BE2C (cell line): ENCODE data around the gene ZDHHC22.

Source experiments
- DNase-seq: peaks from one replicate; pipeline ENCODE4 v3.0.0-alpha.2; 2020
- H3K27me3 ChIP-seq: fragments of 250-450 bp; sonication (Bioruptor Pico); 2 replicates; pipeline ENCODE4 v1.5.1; 2020; ENCODE audit warnings: mild to moderate bottlenecking
- H3K36me3 ChIP-seq: fragments of 250-450 bp; sonication (Bioruptor Pico); 2 replicates; pipeline ENCODE4 v1.5.1; 2020; ENCODE audit warnings: mild to moderate bottlenecking
- H3K4me1 ChIP-seq: fragments of 250-450 bp; sonication (Bioruptor Pico); 2 replicates; pipeline ENCODE4 v1.5.1; 2020
- H3K4me3 ChIP-seq: 2 replicates; pipeline ENCODE4 v1.5.1; 2011; ENCODE audit warnings: low read depth, low read length
- H3K9me3 ChIP-seq: fragments of 250-450 bp; sonication (Bioruptor Pico); 2 replicates; pipeline ENCODE4 v1.5.1; 2020
- TF ChIP-seq, protein P1 (sequence below): IDR thresholded peaks from 2 replicates; pipeline ENCODE4 v1.5.1; 2012; ENCODE audit warnings: mild to moderate bottlenecking, low read depth, low read length

ZDHHC22 gene

DNA sequence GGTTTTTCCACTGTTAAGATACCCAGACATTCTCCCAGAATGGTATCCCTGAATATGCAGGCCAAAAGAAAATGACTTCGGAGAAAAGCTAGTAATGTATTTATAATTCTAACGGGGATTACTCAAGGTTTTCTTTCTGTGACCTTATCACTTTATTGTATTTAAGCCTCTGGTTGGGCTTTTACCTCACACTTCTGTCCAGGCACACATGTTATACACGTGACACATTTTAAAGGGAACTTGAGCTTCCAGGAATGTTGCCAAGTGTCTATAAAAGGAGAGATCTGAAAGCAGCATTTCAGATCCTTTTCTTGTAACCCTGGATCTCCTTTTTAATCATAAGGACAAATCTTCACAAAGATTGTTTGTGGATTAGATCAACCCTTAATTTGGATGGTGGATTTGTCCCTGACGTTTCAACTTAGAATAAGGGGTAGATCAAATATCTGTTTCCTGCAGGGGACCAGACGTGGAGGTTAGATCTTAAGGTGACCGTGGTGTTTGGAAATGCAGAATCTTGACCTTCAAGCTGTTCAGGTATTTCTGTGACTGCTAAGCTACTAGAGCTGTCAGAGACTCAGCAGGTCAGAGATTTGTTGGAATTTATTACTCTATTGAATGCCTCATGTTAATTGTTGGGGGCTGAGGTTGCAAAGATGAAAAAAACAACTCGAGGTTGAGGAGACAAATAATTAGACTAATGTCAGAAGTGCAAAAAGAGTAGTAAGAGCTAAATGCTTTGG lies 42.0 kb downstream of the ZDHHC22 start:
- H3K4me1 ChIP-seq, result peaks cover 3% of the 10 kb centered on the region; the same call in 1 of the 2 replicates
- peak overlapping the region; percentile 95 for H3K4me3 ChIP-seq

DNA sequence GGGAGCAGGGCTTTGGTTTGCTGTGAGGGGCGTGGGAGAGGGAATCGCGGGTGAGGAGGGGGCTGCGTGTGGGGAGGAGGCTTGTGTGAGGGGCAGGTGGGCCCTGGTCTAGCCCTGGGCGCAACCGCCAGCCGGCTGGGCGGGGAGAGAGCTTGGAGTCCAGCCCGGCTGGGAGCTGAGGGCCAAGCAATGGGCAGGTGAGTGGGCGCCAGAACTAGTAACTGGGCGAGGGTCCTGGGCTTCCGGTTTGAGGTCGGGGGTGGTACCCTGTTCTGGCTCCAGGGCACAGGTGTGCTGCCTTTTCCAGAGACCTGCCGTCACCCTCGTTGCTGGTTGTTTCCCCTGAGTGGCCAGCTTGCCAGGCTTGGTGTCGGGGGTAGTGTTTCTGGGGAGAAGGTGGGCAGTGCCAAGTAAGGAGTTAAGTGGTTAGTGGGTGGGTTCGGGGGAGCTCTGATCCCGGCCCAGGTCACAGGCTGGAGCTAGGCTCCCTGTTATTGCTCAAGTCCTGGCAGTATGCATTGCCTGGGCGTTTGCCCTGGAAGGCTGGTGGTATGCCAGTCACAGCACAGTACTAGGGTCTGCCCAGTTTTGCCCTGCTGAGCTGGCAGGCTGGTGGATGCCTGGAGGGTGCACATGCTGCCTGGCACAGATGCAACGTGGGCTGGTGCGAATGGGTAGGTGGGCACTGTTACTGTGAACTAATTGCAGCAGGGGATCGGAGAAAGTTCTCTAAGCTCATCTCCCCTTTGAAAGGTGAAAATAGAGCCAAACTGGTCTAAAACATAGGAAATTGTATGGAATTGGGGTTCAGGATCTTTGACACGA lies 42.9 kb downstream of the ZDHHC22 start:
- Histone ChIP-seq H3K9me3 (no peaks in the 10 kb centered on the region), H3K27me3 (no peaks in the 10 kb centered on the region), H3K4me3 (peak overlapping the region; percentile 95), H3K4me1 (peaks cover 3% of the 10 kb centered on the region; the same call in 1 of the 2 replicates), H3K36me3 (no peaks in the 10 kb centered on the region)
- TF ChIP-seq, protein P1, sequence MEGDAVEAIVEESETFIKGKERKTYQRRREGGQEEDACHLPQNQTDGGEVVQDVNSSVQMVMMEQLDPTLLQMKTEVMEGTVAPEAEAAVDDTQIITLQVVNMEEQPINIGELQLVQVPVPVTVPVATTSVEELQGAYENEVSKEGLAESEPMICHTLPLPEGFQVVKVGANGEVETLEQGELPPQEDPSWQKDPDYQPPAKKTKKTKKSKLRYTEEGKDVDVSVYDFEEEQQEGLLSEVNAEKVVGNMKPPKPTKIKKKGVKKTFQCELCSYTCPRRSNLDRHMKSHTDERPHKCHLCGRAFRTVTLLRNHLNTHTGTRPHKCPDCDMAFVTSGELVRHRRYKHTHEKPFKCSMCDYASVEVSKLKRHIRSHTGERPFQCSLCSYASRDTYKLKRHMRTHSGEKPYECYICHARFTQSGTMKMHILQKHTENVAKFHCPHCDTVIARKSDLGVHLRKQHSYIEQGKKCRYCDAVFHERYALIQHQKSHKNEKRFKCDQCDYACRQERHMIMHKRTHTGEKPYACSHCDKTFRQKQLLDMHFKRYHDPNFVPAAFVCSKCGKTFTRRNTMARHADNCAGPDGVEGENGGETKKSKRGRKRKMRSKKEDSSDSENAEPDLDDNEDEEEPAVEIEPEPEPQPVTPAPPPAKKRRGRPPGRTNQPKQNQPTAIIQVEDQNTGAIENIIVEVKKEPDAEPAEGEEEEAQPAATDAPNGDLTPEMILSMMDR, result no peak
- DNase-seq, result peak; percentile 22

More for the DNA sequence above, 42.0 kb downstream of the ZDHHC22 start:
- H3K9me3 ChIP-seq, result no peaks in the 10 kb centered on the region
- H3K27me3 ChIP-seq, result no peaks in the 10 kb centered on the region
- no peaks in the 10 kb centered on the region; the same call in 1 of the 2 replicates for H3K36me3 ChIP-seq
- TF ChIP-seq, protein P1, result no peak
- no peak for DNase-seq

DNA sequence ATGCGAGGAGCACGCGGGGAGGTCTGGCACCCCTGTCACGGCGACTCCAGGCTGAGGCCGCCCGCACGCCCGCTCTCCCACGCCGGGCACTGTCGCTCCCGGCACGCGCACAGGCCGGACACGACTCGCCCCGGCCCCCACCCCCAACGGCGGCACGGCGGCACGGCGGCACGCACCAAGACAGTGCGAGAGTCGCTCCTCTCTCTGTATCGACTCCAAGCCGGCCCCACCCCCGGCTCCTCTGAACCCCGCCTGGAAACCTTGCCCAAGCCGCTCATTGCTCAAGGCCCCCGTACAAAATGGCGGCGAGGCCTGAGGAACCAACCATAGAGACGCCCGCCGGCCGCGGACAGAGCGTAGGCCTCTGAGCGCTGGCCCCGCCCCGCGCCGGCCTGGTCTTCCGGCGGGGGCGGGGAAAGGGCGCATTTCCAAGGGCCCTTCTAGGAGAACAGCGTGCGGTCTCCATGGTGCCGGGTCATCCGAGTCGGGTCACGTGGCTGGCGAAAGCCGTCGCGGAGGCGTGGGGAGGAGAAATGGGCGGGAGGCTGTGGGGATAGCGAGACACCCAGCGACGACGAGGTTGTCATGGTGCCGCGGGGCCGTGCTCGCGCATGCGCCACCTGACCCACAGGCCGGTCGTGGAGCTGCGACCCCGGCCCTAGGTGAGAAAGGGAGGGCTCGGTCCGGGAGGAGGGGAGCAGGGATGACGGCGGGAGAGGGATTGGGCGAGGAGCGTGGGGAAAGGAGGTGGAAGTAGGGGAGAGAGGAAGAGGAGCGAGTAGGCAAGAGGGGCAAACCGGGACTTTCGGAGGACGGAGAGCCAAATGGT lies 43.7 kb downstream of the ZDHHC22 start, which contains the start of gene CIPC:
CIPC (plus strand) TSS at position 559 of the 829 bp plus-strand sequence. CDS start 7,451 bp downstream, outside the sequence.
- Histone ChIP-seq H3K27me3 (no peaks in the 10 kb centered on the region), H3K4me1 (peaks cover 3% of the 10 kb centered on the region; the same call in 1 of the 2 replicates), H3K36me3 (no peaks in the 10 kb centered on the region), H3K4me3 (peak within 1 kb of the TSS; percentile 96), H3K9me3 (no peaks in the 10 kb centered on the region)
- TF ChIP-seq, protein P1, result no peak
- peak; percentile 100 for DNase-seq

DNA sequence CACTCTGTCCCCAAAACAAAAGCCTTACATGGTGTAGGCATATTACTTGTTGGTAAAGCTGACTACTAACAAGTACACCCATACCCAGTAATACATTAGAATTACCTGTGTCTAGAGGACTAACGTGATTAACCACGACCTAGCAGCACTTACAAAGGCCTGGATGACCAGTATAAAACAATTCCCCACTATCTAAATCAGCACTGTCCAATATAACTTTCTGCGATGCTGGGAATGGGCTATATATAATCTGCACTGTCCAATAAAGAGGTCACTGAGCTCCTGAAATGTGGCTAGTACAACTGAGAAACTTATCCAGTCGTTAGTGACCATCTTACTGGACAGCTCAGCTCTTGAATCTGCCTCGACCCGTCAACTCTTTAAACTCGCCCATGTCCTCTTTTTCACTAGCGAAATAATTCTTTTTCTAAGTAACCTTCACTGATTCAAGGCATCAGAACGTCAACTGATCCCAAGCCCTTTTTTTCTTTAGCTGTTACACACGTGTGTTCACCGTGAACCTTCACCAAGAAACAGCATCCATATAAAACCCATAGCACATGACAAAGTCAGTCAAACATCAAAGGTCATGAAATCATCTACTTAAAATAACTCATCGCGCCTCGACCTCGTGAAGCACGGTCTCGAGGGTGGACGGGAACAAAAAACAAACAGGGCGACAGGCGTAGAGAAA lies 44.4 kb downstream of the ZDHHC22 start:
- Histone ChIP-seq H3K9me3 (no peaks in the 10 kb centered on the region; the same call in 1 of the 2 replicates), H3K4me3 (peak overlapping the region; percentile 96), H3K4me1 (peaks cover 3% of the 10 kb centered on the region; the same call in 1 of the 2 replicates), H3K27me3 (no peaks in the 10 kb centered on the region), H3K36me3 (no peaks in the 10 kb centered on the region)
- no peak for DNase-seq
- TF ChIP-seq, protein P1, result no peak

DNA sequence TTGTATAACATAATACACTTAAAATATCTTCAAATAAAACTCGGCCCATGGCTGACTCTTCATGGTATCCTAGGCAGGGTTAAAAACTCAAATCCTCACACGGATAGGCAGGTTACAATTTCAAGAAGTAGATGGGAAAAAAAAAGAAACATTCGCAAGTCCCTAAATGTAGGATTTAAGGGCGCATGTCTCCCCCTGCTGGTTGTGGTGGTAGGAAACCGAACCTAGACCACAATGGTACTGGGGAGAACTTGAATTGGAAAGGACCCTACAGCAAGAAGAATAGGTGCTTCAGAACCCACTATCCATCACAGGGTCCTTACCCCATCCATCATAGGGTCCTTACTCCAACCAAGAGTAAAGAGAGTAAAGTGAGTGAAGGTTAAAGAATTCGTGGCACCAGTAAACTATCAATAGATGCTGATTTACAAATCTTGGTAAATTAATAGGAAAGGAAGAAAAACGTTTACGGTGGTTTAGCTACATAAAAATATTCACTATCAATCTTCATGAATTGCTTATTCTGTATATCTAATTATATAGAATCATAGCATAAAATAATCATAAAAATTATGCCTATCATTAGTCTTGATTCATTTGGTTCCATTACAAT lies 46.8 kb downstream of the ZDHHC22 start:
- DNase-seq, result peak; percentile 90
- TF ChIP-seq, protein P1, result peak; percentile 97
- Histone ChIP-seq H3K36me3 (no peaks in the 10 kb centered on the region), H3K4me1 (peaks cover 3% of the 10 kb centered on the region; the same call in 1 of the 2 replicates), H3K9me3 (peaks cover 10% of the 10 kb centered on the region), H3K4me3 (no peak overlapping the region), H3K27me3 (no peaks in the 10 kb centered on the region)
